ENCODE data around the gene ABAT.

- no peak for TF ChIP-seq POLR2A (IDR thresholded peaks at IDR 0.05)
- TF ChIP-seq CTCF (IDR thresholded peaks at IDR 0.05): no peak
- TF ChIP-seq POLR2AphosphoS5 (IDR thresholded peaks at IDR 0.05): no peak
Observed at GRCh38 chr16:8631818-8632465, 42.5 kb upstream of the ABAT start.
